Measurements from ENCODE around the gene APOBEC3B. TPM values are rescaled to one million over a fixed set of nuclear protein-coding genes. Genes with fewer than 3 reads are reported as not detected.

APOBEC3B gene
- total and polyA plus RNA-seq, 2 of the 8 experiments (the other 6 are each of a cell fraction or from before 2014, with no cell fraction given): 14.2 to 74.9 TPM

DNA sequence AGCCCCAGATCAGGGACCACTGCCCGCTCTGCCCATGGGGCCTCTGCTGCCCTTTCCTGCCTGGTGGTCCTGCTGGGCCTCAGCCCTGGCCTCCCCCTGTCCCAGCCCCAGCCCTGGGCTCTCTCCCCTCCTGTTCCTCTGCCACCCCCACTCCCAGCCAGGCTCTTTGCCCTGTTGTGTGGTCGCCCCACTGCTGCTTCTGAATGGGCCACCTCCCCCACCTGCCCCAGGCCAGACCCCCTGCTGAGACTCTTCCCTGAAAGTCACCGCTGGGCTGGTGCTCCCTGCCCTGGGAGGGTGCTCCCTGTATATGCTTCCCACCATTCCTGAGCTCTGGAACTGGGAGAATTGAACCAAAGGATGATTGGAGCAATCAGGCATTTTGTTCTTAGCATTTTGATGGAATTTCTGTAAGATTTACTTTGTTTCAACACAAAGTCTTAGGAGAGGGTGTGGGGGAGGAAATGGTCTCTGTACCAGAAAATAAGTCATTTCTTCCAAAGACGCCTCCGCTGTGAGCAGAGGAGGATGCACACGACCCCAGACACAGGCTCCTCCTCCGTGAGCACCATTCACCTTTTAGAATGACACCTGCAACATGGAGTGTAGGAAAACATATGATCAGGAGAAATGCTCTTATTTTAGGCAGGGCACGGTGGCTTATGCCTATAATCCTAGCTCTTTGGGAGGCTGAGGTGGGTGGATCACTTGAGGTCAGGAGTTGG lies 5.2 kb downstream of the APOBEC3B start (continued):
- no peak for TF ChIP-seq RNF2 (IDR thresholded peaks at IDR 0.05; ENCODE audit: borderline replicate concordance, low read depth, low read length, missing control alignments, poor library complexity, severe bottlenecking)
- TF ChIP-seq SP4 (IDR thresholded peaks at IDR 0.05; ENCODE audit: low read length): no peak
- TF ChIP-seq PHF8 (conservative IDR thresholded peaks at IDR 0.05; ENCODE audit: low read depth, low read length): no peak
